H1 (cell line): ENCODE data around the gene NUBPL. TPM values are rescaled to one million over a fixed set of nuclear protein-coding genes. Genes with fewer than 3 reads are reported as not detected.
A peak's percentile ranks its signal among the peaks of the same experiment; 100 is the strongest.

Experiments used
- CTCF ChIA-PET: fragments of 300-600 bp; sonication (Branson Sonifier 250); formaldehyde crosslinking; loops from one replicate; lab custom pipeline; 2021; ENCODE audit not compliant: partially characterized antibody; lab: Charles Lee
- POLR2A ChIA-PET: fragments of 300-600 bp; sonication (Branson Sonifier 250); formaldehyde crosslinking; loops from one replicate; lab custom pipeline; 2021; ENCODE audit warnings: inconsistent platforms; ENCODE audit not compliant: partially characterized antibody; lab: Charles Lee
- DNase-seq, 2 experiments: peaks; one replicate each; pipeline versions ENCODE4 v3.0.0 to v3.0.0-alpha.2; 2010 to 2022; ENCODE audit warnings: low spot score in 2 of 2, low read depth in 1 of 2, mixed read lengths in 1 of 2
- FAIRE-seq: peaks from 2 replicates; lab custom pipeline; 2011; peaks lifted over from hg19 to GRCh38; lab: Jason Lieb, UNC
- H2AFZ ChIP-seq: 2 replicates; pipeline ENCODE4 v1.8.1; 2012; ENCODE audit warnings: low read length, inconsistent platforms
- H2AK5ac ChIP-seq: 2 replicates; pipeline ENCODE4 v1.6.1; 2013; ENCODE audit warnings: low read depth, low read length
- H2BK120ac ChIP-seq: replicated peaks from 2 replicates; pipeline ENCODE3; 2013; ENCODE audit warnings: low read depth, low read length, inconsistent platforms
- H2BK12ac ChIP-seq: 2 replicates; pipeline ENCODE4 v1.6.1; 2013; ENCODE audit warnings: low read depth, low read length
- H2BK15ac ChIP-seq: 2 replicates; pipeline ENCODE4 v1.6.1; 2013; ENCODE audit warnings: low read length
- H2BK20ac ChIP-seq: 2 replicates; pipeline ENCODE4 v1.6.1; 2013; ENCODE audit warnings: low read length
- H2BK5ac ChIP-seq: 2 replicates; pipeline ENCODE4 v1.6.1; 2013; ENCODE audit warnings: low read depth, low read length
- H3K14ac ChIP-seq: 2 replicates; pipeline ENCODE4 v1.6.1; 2013; ENCODE audit warnings: inconsistent platforms; ENCODE audit not compliant: insufficient read length
- H3K18ac ChIP-seq: 2 replicates; pipeline ENCODE4 v1.6.1; 2013; ENCODE audit warnings: low read length; ENCODE audit errors: extremely low read depth
- H3K23ac ChIP-seq: 2 replicates; pipeline ENCODE4 v1.6.1; 2013; ENCODE audit warnings: inconsistent platforms; ENCODE audit not compliant: insufficient read length
- H3K23me2 ChIP-seq: 2 replicates; pipeline ENCODE4 v1.6.1; 2013; ENCODE audit warnings: low read depth, low read length
- H3K27ac ChIP-seq: 2 replicates; pipeline ENCODE4 v1.6.1; 2011; ENCODE audit warnings: low read depth, low read length, inconsistent platforms
- H3K27me3 ChIP-seq, 4 experiments: replicated peaks in 1 of 4; 1 replicate in 1 of 4; 2 replicates in 3 of 4; pipeline versions ENCODE4 v1.6.1 to v1.8.1; 2011 to 2013; ENCODE audit warnings: low read length in 3 of 4, mild to moderate bottlenecking in 3 of 4, inconsistent platforms in 2 of 4, mixed read lengths in 2 of 4, moderate library complexity in 1 of 4; ENCODE audit not compliant: control insufficient read depth in 3 of 4, insufficient read depth in 3 of 4; ENCODE audit errors: extremely low read depth in 1 of 4
- H3K36me3 ChIP-seq, 4 experiments: 2 replicates each; pipeline versions ENCODE4 v1.6.1 to v1.8.1; 2011 to 2013; ENCODE audit warnings: mild to moderate bottlenecking in 4 of 4, low read length in 3 of 4, moderate library complexity in 2 of 4, control low read depth in 1 of 4, inconsistent platforms in 1 of 4; ENCODE audit not compliant: insufficient read depth in 4 of 4, control insufficient read depth in 2 of 4
- H3K4ac ChIP-seq: replicated peaks from 2 replicates; pipeline ENCODE3; 2013; ENCODE audit warnings: low read length, low read depth, mixed read lengths, inconsistent platforms; ENCODE audit not compliant: insufficient read length
- H3K4me1 ChIP-seq, 4 experiments: replicated peaks in 1 of 4; 1 replicate in 1 of 4; 2 replicates in 3 of 4; pipeline versions ENCODE4 v1.6.1 to v1.8.1; 2011 to 2013; ENCODE audit warnings: low read length in 3 of 4, inconsistent platforms in 2 of 4, mixed read lengths in 1 of 4; ENCODE audit not compliant: insufficient read depth in 4 of 4, control insufficient read depth in 3 of 4
- H3K4me2 ChIP-seq, 2 experiments: 2 replicates each; pipeline versions ENCODE4 v1.6.1 to v1.8.1; 2011 to 2013; ENCODE audit warnings: low read depth in 2 of 2, low read length in 2 of 2, control low read depth in 1 of 2, inconsistent platforms in 1 of 2, mild to moderate bottlenecking in 1 of 2; ENCODE audit not compliant: insufficient read depth in 1 of 2
- H3K4me3 ChIP-seq, 4 experiments: fragments of 200-600, 300-600 bp in 1 of 4; sonication (generic), shearing (Covaris generic), sonication (Bioruptor Twin) in 1 of 4; 2 replicates each; pipeline versions ENCODE4 v1.5.1 to v1.8.1; 2011 to 2016; ENCODE audit warnings: low read length in 4 of 4, low read depth in 3 of 4, control low read depth in 2 of 4, inconsistent platforms in 2 of 4, mild to moderate bottlenecking in 2 of 4, mixed read lengths in 1 of 4, moderate library complexity in 1 of 4; ENCODE audit not compliant: insufficient read depth in 2 of 4; ENCODE audit errors: extremely low read depth in 1 of 4
- H3K56ac ChIP-seq: replicated peaks from 2 replicates; pipeline ENCODE3; 2013; ENCODE audit warnings: low read depth, mild to moderate bottlenecking, mixed read lengths, low read length, inconsistent platforms; ENCODE audit not compliant: insufficient read length
- H3K79me1 ChIP-seq: 2 replicates; pipeline ENCODE4 v1.6.1; 2013; ENCODE audit warnings: low read depth, low read length, control low read depth
- H3K79me2 ChIP-seq, 2 experiments: 2 replicates each; pipeline versions ENCODE4 v1.6.1 to v1.8.1; 2012 to 2013; ENCODE audit warnings: low read length in 2 of 2, mild to moderate bottlenecking in 2 of 2, inconsistent platforms in 1 of 2; ENCODE audit not compliant: insufficient read depth in 2 of 2, control insufficient read depth in 1 of 2
- H3K9ac ChIP-seq, 4 experiments: replicated peaks in 1 of 4; 1 replicate in 1 of 4; 2 replicates in 3 of 4; pipeline versions ENCODE4 v1.6.1 to v1.8.1; 2011 to 2013; ENCODE audit warnings: low read depth in 3 of 4, low read length in 3 of 4, control low read depth in 2 of 4, mild to moderate bottlenecking in 2 of 4, moderate library complexity in 2 of 4, inconsistent platforms in 1 of 4; ENCODE audit errors: extremely low read depth in 1 of 4
- H3K9me3 ChIP-seq, 2 experiments: 2 replicates each; pipeline versions ENCODE4 v1.6.1 to v1.8.1; 2012 to 2013; ENCODE audit warnings: mild to moderate bottlenecking in 2 of 2, moderate library complexity in 2 of 2, control low read depth in 1 of 2, inconsistent platforms in 1 of 2, low read depth in 1 of 2, low read length in 1 of 2, mixed read lengths in 1 of 2; ENCODE audit not compliant: insufficient read depth in 2 of 2
- H4K20me1 ChIP-seq, 2 experiments: replicated peaks in 1 of 2; 2 replicates each; pipeline versions ENCODE3 to v1.8.1; 2011 to 2013; ENCODE audit warnings: inconsistent platforms in 2 of 2, low read length in 2 of 2, mild to moderate bottlenecking in 1 of 2; ENCODE audit not compliant: insufficient read depth in 2 of 2, control insufficient read depth in 1 of 2
- H4K5ac ChIP-seq: 2 replicates; pipeline ENCODE4 v1.6.1; 2013; ENCODE audit warnings: low read length, low read depth, mixed read lengths, inconsistent platforms; ENCODE audit not compliant: insufficient read length
- H4K8ac ChIP-seq: 2 replicates; pipeline ENCODE4 v1.8.0; 2013; ENCODE audit warnings: mild to moderate bottlenecking, moderate library complexity, low read length, inconsistent platforms; ENCODE audit not compliant: insufficient read depth; ENCODE audit errors: extremely low read depth
- H4K91ac ChIP-seq: replicated peaks from 2 replicates; pipeline ENCODE3; 2013; ENCODE audit warnings: low read length, mixed read lengths, inconsistent platforms; ENCODE audit not compliant: insufficient read length
- CBX5 ChIP-seq: fragments of 300-800, 300-1000 bp; sonication (generic); IDR thresholded peaks from 2 replicates; pipeline ENCODE4 v1.7.1; 2016; ENCODE audit warnings: antibody characterized with exemption, low read length, low read depth
- CHD2 ChIP-seq: IDR thresholded peaks from 2 replicates; pipeline ENCODE4 v1.6.1; 2012; ENCODE audit warnings: low read length, improper control_type of control experiment
- CTBP2 ChIP-seq: IDR thresholded peaks from 2 replicates; pipeline ENCODE4 v1.7.0; 2011; ENCODE audit warnings: borderline replicate concordance, mild to moderate bottlenecking, moderate library complexity, mixed read lengths, low read length; ENCODE audit not compliant: insufficient read depth, insufficient read length
- KDM4A ChIP-seq: IDR thresholded peaks from one replicate; pipeline ENCODE4 v1.7.1; 2012; ENCODE audit warnings: low read depth, mild to moderate bottlenecking, moderate library complexity, low read length, inconsistent platforms; ENCODE audit not compliant: severe bottlenecking
- RBBP5 ChIP-seq: IDR thresholded peaks from 2 replicates; pipeline ENCODE4 v1.7.1; 2012; ENCODE audit warnings: low read depth, mild to moderate bottlenecking, inconsistent platforms, low read length, moderate library complexity, borderline replicate concordance
- YY1 ChIP-seq: IDR thresholded peaks from 2 replicates; pipeline ENCODE4 v1.6.1; 2011; ENCODE audit warnings: low read depth, mild to moderate bottlenecking, low read length
- ZNF274 ChIP-seq: IDR thresholded peaks from 2 replicates; pipeline ENCODE4 v1.7.0; 2012; ENCODE audit warnings: low read length, borderline replicate concordance; ENCODE audit errors: extremely low read depth
- WGBS, 2 experiments: shearing (Covaris generic) in 1 of 2; methylation state at CpG; one replicate each; pipeline versions ENCODE4 v1.1.6 to v1.1.7; 2013 to 2015; ENCODE audit warnings: low lambda C conversion rate in 2 of 2, mixed read lengths in 2 of 2, inconsistent platforms in 1 of 2, low coverage in 1 of 2, missing lambda C conversion rate in 1 of 2; ENCODE audit not compliant: insufficient replicate concordance in 2 of 2, insufficient coverage in 1 of 2, insufficient read length in 1 of 2; ENCODE audit errors: extremely low coverage in 1 of 2, missing lambda C conversion rate in 1 of 2; 5-methylcytosine and 5-hydroxymethylcytosine counted together
- long read RNA-seq, 2 experiments: library from RNA in 1 of 2; library from capped mRNA in 1 of 2; stranded (forward); transcript quantifications; one replicate each; pipeline ENCODE4 v2.0.0, GENCODE V29; 2021; ENCODE audit warnings: inconsistent platforms in 1 of 2
- polyA minus RNA-seq, 3 experiments: library from RNA; depleted of rRNA, polyadenylated mRNA; stranded (reverse); fragments of >200 nt; gene quantifications; 1 replicate in 2 of 3; 2 replicates in 1 of 3; pipeline ENCODE4 v1.2.3, GENCODE V29; 2011
- polyA plus RNA-seq, 7 experiments: library from polyadenylated mRNA; depleted of rRNA in 3 of 7; stranded (reverse) in 5 of 7; unstranded in 2 of 7; fragments of >200 nt in 5 of 7; fragments of 200-250 nt in 2 of 7; gene quantifications; 1 replicate in 5 of 7; 2 replicates in 1 of 7; 4 replicates in 1 of 7; pipeline versions ENCODE4 v1.2.1 to v1.2.3, GENCODE V29; 2011 to 2013; ENCODE audit warnings: missing spikeins in 2 of 7, mixed read lengths in 2 of 7
- total RNA-seq: library from RNA; stranded (reverse); fragmentation: NEBNext Ultra II Directional; extraction: Animal tissue kit (Norgen Biotek cat#: 25700); gene quantifications from 2 replicates; pipeline ENCODE4 v1.2.1, GENCODE V29; 2021

The NUBPL gene, protein sequence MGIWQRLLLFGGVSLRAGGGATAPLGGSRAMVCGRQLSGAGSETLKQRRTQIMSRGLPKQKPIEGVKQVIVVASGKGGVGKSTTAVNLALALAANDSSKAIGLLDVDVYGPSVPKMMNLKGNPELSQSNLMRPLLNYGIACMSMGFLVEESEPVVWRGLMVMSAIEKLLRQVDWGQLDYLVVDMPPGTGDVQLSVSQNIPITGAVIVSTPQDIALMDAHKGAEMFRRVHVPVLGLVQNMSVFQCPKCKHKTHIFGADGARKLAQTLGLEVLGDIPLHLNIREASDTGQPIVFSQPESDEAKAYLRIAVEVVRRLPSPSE
- 6.8 and 9.2 TPM in 2 replicates for total RNA-seq
- 1.3 and 1.6 TPM in 2 replicates for polyA plus RNA-seq (2011; rRNA removed)
- polyA plus RNA-seq (2011; cell fraction: cytosol; rRNA removed): 2.4 TPM
- 0.80 TPM for polyA plus RNA-seq (2011; cell fraction: nucleus; rRNA removed)
- polyA plus RNA-seq (2012, experiment 1 of 2): 2.3 to 3.8 TPM (median 3.3 TPM) in 4 replicates
- 0.50 TPM for polyA plus RNA-seq (2012, experiment 2 of 2)
- 5.8 TPM for polyA plus RNA-seq (2013, experiment 1 of 2)
- polyA plus RNA-seq (2013, experiment 2 of 2): 5.3 TPM
- 4.3 and 5.4 TPM in 2 replicates for polyA minus RNA-seq (2011; rRNA and poly(A)+ RNA removed)
- 2.1 TPM for polyA minus RNA-seq (2011; cell fraction: cytosol; rRNA and poly(A)+ RNA removed)
- polyA minus RNA-seq (2011; cell fraction: nucleus; rRNA and poly(A)+ RNA removed): 4.3 TPM
- long read RNA-seq, experiment 1, partial matches to known transcripts: 1 of 3 reads
- long read RNA-seq, experiment 1, other reads (novel, unspliced or antisense): 2 of 3 reads
- long read RNA-seq, experiment 2, transcript NUBPL-201 (11 exons, 3,049 nt): major isoform, 15 of 16 reads
- long read RNA-seq, experiment 2, partial matches to known transcripts: 1 of 16 reads
- long read RNA-seq, experiment 2, other reads (novel, unspliced or antisense): 0 of 16 reads

- H4K91ac ChIP-seq: no peak within 1 kb of the TSS
- H3K9me3 ChIP-seq: peaks cover 7 to 15% of the 10 kb centered on the region in 2 experiments; a peak in 2 of 4 replicates
- ChIA-PET POLR2A (interaction anchor here (0.6 to 0.8 kb wide), 2 partner anchors 10 to 321 kb away, joined by 3 to 4 read pairs; no protein-coding TSS in a partner anchor), CTCF (interaction anchor here (1.4 kb wide), 1 partner anchor 697 kb away, joined by 3 read pairs; no protein-coding TSS in a partner anchor)
- no peaks in the 10 kb centered on the region for H3K23me2 ChIP-seq
- H3K27ac ChIP-seq: no peak within 1 kb of the TSS
- no peaks in the 10 kb centered on the region for H3K4me1 ChIP-seq
- no peaks in the 10 kb centered on the region for H3K79me1 ChIP-seq
- peak within 1 kb of the TSS; percentile 93 for H2AFZ ChIP-seq
- FAIRE-seq (peak; percentile 79), DNase-seq (peak; percentile 80 to 97)
- H4K20me1 ChIP-seq: no peaks in the 10 kb centered on the region
- peak within 1 kb of the TSS; percentile 55 to 72 (median 68) for H3K4me3 ChIP-seq
- H3K56ac ChIP-seq: peak within 1 kb of the TSS; percentile 32
- no peak within 1 kb of the TSS for H3K23ac ChIP-seq
- H3K79me2 ChIP-seq: no peaks in the 10 kb centered on the region
- peak within 1 kb of the TSS in 3 of 4 experiments; percentile 13 to 71 (median 68); a peak in 5 of 7 replicates for H3K9ac ChIP-seq
- peak within 1 kb of the TSS; percentile 60 to 73 for H3K4me2 ChIP-seq
- no peak within 1 kb of the TSS for H3K14ac ChIP-seq
- H2BK20ac ChIP-seq: no peak within 1 kb of the TSS
- 39% methylated on average over 34 of the region's 34 CpGs; no CpG with 5 or more reads in 1 of the 2 experiments for WGBS, 2 experiments
- H4K5ac ChIP-seq: peak within 1 kb of the TSS; percentile 44
- no peak within 1 kb of the TSS for H2BK15ac ChIP-seq
- H4K8ac ChIP-seq: peak within 1 kb of the TSS; percentile 87; the same call in 1 of the 2 replicates
- no peak within 1 kb of the TSS for H2BK5ac ChIP-seq
- no peaks in the 10 kb centered on the region for H3K36me3 ChIP-seq
- no peaks in the 10 kb centered on the region for H3K27me3 ChIP-seq
- H2BK120ac ChIP-seq: no peak within 1 kb of the TSS
- H3K4ac ChIP-seq: no peak within 1 kb of the TSS
- 0 out of 2 replicates have a peak within 1 kb of the TSS, but pooled peaks have one; percentile 61 for H3K18ac ChIP-seq
- H2AK5ac ChIP-seq: no peak within 1 kb of the TSS
- no peak within 1 kb of the TSS for H2BK12ac ChIP-seq
- no peak for TF ChIP-seq CBX5
- 0 out of 2 replicates have a peak, but pooled peaks have one; percentile 29 for TF ChIP-seq RBBP5
- TF ChIP-seq YY1: 0 out of 2 replicates have a peak, but pooled peaks have one; percentile 34
- TF ChIP-seq KDM4A: peak; percentile 81
- TF ChIP-seq CHD2: no peak
- no peak for TF ChIP-seq CTBP2
- TF ChIP-seq ZNF274: no peak
Observed at GRCh38 chr14:31561155-31561846, at the start of gene NUBPL. NUBPL (plus strand) TSS chr14:31561404; CDS start chr14:31561440, 36 bp downstream.
